CD4-positive, alpha-beta T cell (primary cell): Measurements from ENCODE around the gene MYH7. TPM values are rescaled to one million over a fixed set of nuclear protein-coding genes. Genes with fewer than 3 reads are reported as not detected.

ENCODE experiments used
- ATAC-seq: fragments of 200-7000 bp; cut with Tn5 transposase; one replicate; pipeline ENCODE4 v1.10.0; 2022; ENCODE audit warnings: mild to moderate bottlenecking; ENCODE audit not compliant: poor library complexity
- CTCF ChIA-PET: fragments of 350-600 bp; sonication (Branson Sonifier 250); formaldehyde crosslinking; loops from one replicate; lab custom pipeline; 2021; ENCODE audit warnings: antibody characterized with exemption, inconsistent platforms; lab: Charles Lee
- POLR2A ChIA-PET: fragments of 350-600 bp; sonication (Branson Sonifier 250); formaldehyde crosslinking; loops from one replicate; lab custom pipeline; 2021; ENCODE audit warnings: antibody characterized with exemption, inconsistent platforms; lab: Charles Lee
- DNase-seq, 14 experiments: peaks; one replicate each; pipeline ENCODE4 v3.0.0-alpha.2; 2013 to 2020; ENCODE audit warnings: mixed read lengths in 2 of 14
- H3K27ac ChIP-seq, 2 donors: one replicate each; pipeline versions ENCODE4 v1.5.1 to v1.7.0; 2013; ENCODE audit warnings: low read length in 2 of 2, low read depth in 1 of 2, mild to moderate bottlenecking in 1 of 2
- H3K27me3 ChIP-seq, 2 experiments: 1 replicate in 1 of 2; 2 replicates in 1 of 2; pipeline versions ENCODE4 v1.6.1 to v1.7.0; 2013; ENCODE audit warnings: low read length in 2 of 2, control low read depth in 1 of 2, mild to moderate bottlenecking in 1 of 2, moderate library complexity in 1 of 2; ENCODE audit not compliant: insufficient read depth in 2 of 2, control insufficient read depth in 1 of 2
- H3K36me3 ChIP-seq: one replicate; pipeline ENCODE4 v1.6.1; 2013; ENCODE audit warnings: low read length, control low read depth; ENCODE audit not compliant: insufficient read depth
- H3K4me1 ChIP-seq: one replicate; pipeline ENCODE4 v1.6.1; 2013; ENCODE audit warnings: low read length, control low read depth; ENCODE audit not compliant: insufficient read depth
- H3K4me3 ChIP-seq: one replicate; pipeline ENCODE4 v1.5.1; 2013; ENCODE audit warnings: mild to moderate bottlenecking, low read length, moderate library complexity
- H3K9me3 ChIP-seq, 2 experiments: 1 replicate in 1 of 2; 2 replicates in 1 of 2; pipeline versions ENCODE4 v1.6.1 to v1.7.0; 2013; ENCODE audit warnings: low read length in 2 of 2, mild to moderate bottlenecking in 2 of 2, control low read depth in 1 of 2, moderate library complexity in 1 of 2; ENCODE audit not compliant: control insufficient read depth in 1 of 2, insufficient read depth in 1 of 2
- H3K27ac Mint-ChIP-seq: one replicate; pipeline ENCODE4 v1.8.0; 2020; ENCODE audit warnings: mixed read lengths
- H3K27me3 Mint-ChIP-seq: one replicate; pipeline ENCODE4 v1.8.0; 2021; ENCODE audit warnings: mixed read lengths
- H3K36me3 Mint-ChIP-seq: one replicate; pipeline ENCODE4 v1.8.0; 2021; ENCODE audit warnings: low read depth, mixed read lengths
- H3K4me1 Mint-ChIP-seq: one replicate; pipeline ENCODE4 v1.8.0; 2021; ENCODE audit warnings: low read depth, mixed read lengths
- H3K4me3 Mint-ChIP-seq: one replicate; pipeline ENCODE4 v1.8.0; 2020; ENCODE audit warnings: mild to moderate bottlenecking, mixed read lengths
- H3K9me3 Mint-ChIP-seq: one replicate; pipeline ENCODE4 v1.8.0; 2020; ENCODE audit warnings: mixed read lengths
- CTCF ChIP-seq: fragments of 200-600 bp; IDR thresholded peaks from one replicate; pipeline ENCODE4 v1.8.0; 2022; ENCODE audit warnings: antibody characterized with exemption, mild to moderate bottlenecking
- intact Hi-C, 2 experiments: fragments of 100-400 bp; cut with DNase I in 1 of 2; cut with micrococcal nuclease in 1 of 2; formaldehyde crosslinking; loops; one replicate each; pipeline versions ENCODE4 v1.15.1 to v1.9.0; 2023 to 2025; cut with DNase I, micrococcal nuclease
- total RNA-seq, 174 experiments: library from RNA in 2 of 174; stranded (reverse) in 2 of 174; gene quantifications; one replicate each; pipeline ENCODE4 v1.2.3 and lab custom pipeline; 2021 to 2026

MYH7 gene
- total RNA-seq, 2 experiments from 2014 or later: not detected

DNA sequence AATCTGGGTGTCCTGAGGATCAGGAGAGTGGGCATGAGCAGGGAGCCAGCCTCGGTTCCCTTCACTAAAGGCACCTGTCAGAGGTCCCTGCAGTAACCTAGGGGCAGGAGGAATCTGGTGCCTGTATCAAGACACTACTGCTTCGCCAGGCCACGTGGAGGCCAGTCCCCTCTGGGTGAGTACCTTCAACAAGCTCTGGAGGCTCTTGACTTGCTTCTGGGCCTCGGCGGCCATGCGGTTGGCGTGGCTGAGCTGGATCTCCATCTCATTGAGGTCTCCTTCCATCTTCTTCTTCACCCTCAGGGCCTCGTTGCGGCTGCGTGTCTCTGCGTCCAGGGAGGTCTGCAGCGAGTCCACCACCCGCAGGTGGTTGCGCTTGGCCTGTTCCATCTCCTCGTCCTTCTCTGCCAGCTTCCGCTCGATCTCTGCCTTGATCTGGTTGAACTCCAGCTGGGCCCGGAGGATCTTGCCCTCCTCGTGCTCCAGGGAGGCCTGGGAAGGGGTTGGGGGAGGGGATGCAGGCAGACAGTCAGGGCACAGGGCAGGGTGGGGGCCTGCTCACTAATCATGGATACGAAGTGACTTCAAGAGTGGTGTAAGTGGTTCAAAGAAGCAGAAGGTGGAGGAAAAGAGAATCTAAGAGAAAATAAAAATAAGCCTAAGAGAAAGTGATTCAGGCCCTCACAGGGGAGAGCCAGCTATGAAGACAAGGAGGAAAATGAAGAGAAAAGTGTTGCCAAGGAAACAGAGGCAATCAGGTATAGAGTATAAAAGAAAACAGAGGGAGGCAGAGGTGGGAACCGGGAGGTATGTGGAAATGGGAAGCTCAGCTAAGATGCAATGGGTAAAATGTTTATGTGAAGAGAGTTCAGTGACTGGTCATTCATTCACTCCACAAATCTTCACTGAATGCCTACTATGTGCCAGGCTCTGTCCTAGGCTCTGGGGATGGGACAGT is 19.4 kb downstream of the MYH7 start:
- no peaks in the 10 kb centered on the region for H3K36me3 Mint-ChIP-seq
- H3K9me3 Mint-ChIP-seq: no peaks in the 10 kb centered on the region
- Histone ChIP-seq H3K27me3 (no peaks in the 10 kb centered on the region), H3K9me3 (peaks cover 0 to 4% of the 10 kb centered on the region in 2 experiments), H3K27ac (no peak overlapping the region), H3K4me1 (no peaks in the 10 kb centered on the region), H3K4me3 (no peak overlapping the region), H3K36me3 (no peaks in the 10 kb centered on the region)
- ChIA-PET POLR2A (no interaction called here), CTCF (no interaction called here)
- peaks cover 3% of the 10 kb centered on the region for H3K27me3 Mint-ChIP-seq
- no peak overlapping the region for H3K27ac Mint-ChIP-seq
- DNase-seq (no peak), ATAC-seq (no peak)
- no peak overlapping the region for H3K4me3 Mint-ChIP-seq
- no peaks in the 10 kb centered on the region for H3K4me1 Mint-ChIP-seq
- intact Hi-C loops: no loop called here
- TF ChIP-seq CTCF: no peak

DNA sequence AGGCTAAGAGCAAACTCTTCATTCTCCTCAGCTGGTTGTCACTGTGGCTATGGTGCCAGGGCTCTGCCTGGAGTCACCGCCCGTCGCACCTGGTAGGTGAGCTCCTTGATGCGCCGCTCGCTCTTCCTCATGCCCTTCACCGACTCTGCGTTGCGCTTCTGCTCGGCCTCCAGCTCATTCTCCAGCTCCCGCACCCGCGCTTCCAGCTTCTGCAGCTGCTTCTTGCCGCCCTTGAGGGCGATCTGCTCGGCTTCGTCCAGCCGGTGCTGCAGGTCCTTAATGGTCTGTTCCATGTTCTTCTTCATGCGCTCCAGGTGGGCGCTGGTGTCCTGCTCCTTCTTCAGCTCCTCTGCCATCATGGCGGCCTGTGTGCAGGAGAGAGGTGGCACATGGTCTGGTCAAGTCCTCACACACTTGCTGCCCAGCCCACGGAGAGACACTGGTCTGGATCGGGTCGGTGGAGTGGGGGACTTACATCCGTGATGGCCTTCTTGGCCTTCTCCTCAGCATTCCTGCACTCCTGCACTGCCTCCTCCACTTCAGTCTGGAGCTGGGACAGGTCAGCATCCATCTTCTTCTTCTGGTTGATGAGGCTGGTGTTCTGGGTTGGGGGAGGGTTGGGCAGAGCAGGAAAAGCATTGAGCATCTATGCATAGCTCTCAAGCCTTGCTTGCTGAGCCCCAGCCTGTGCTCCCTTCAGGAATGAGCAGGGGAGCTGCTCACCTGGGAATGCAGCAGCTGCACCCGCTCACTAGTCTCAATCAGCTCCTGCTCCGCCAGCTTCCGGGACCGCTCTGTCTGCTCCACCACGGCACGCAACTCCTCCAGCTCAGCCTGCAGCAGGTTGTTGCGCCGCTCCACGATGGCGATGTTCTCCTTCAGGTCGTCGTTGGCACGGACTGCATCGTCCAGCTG is 20.3 kb downstream of the MYH7 start:
- H3K9me3 Mint-ChIP-seq: no peaks in the 10 kb centered on the region
- CTCF ChIA-PET: no interaction called here
- intact Hi-C loops: no loop called here
- H3K27me3 Mint-ChIP-seq: peaks cover 3% of the 10 kb centered on the region
- DNase-seq: no peak
- no peaks in the 10 kb centered on the region for H3K36me3 ChIP-seq
- H3K27me3 ChIP-seq: no peaks in the 10 kb centered on the region
- peaks cover 0 to 4% of the 10 kb centered on the region in 2 experiments for H3K9me3 ChIP-seq
- H3K27ac Mint-ChIP-seq: no peak overlapping the region
- no peak for TF ChIP-seq CTCF
- H3K4me3 Mint-ChIP-seq: no peak overlapping the region
- no peak overlapping the region for H3K4me3 ChIP-seq
- POLR2A ChIA-PET: no interaction called here
- H3K27ac ChIP-seq: no peak overlapping the region
- no peaks in the 10 kb centered on the region for H3K36me3 Mint-ChIP-seq
- H3K4me1 Mint-ChIP-seq: no peaks in the 10 kb centered on the region
- no peak for ATAC-seq
- no peaks in the 10 kb centered on the region for H3K4me1 ChIP-seq

DNA sequence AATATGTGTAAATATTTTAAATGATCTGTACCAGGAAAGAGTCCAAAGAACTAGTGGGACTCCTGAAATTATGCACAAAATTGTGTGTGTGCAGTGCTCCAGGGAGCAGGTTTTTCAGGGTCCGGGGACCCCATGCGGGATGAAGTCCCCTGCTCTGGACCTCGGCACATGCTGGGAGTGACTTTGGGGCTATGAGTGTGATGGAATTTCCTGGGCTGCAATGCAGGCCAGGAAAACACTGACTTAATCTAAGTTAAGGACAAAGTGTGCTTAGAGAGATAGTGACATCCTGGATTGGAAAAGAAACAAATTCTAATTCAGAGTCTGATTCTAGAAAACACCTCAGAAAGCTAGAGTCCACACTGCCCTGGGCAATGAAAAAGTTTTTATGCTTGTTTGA is 21.2 kb downstream of the MYH7 start:
- Histone ChIP-seq H3K27ac (no peak overlapping the region), H3K27me3 (no peaks in the 10 kb centered on the region), H3K9me3 (peaks cover 0 to 4% of the 10 kb centered on the region in 2 experiments), H3K4me1 (no peaks in the 10 kb centered on the region), H3K4me3 (no peak overlapping the region), H3K36me3 (no peaks in the 10 kb centered on the region)
- POLR2A ChIA-PET: no interaction called here
- CTCF ChIA-PET: no interaction called here
- no peak for DNase-seq
- Mint-ChIP-seq H3K4me3 (no peak overlapping the region), H3K4me1 (no peaks in the 10 kb centered on the region), H3K27ac (no peak overlapping the region), H3K36me3 (no peaks in the 10 kb centered on the region), H3K27me3 (peaks cover 3% of the 10 kb centered on the region), H3K9me3 (no peaks in the 10 kb centered on the region)
- intact Hi-C loops: no loop called here
- ATAC-seq: no peak
- no peak for TF ChIP-seq CTCF
